Neural progenitor cell (in vitro differentiated cells): ENCODE results near the gene NRG3.

ENCODE experiments used
- EZH2 ChIP-seq: fragments of 200-600 bp; sonication (generic); IDR thresholded peaks from 2 replicates; pipeline ENCODE4 v1.6.1; 2017; ENCODE audit warnings: antibody characterized with exemption, mild to moderate bottlenecking, moderate library complexity
- TF ChIP-seq, protein P1 (sequence below): fragments of 200-600 bp; sonication (generic); IDR thresholded peaks from 2 replicates; pipeline ENCODE4 v1.5.1; 2017; ENCODE audit warnings: antibody characterized with exemption, mild to moderate bottlenecking

DNA sequence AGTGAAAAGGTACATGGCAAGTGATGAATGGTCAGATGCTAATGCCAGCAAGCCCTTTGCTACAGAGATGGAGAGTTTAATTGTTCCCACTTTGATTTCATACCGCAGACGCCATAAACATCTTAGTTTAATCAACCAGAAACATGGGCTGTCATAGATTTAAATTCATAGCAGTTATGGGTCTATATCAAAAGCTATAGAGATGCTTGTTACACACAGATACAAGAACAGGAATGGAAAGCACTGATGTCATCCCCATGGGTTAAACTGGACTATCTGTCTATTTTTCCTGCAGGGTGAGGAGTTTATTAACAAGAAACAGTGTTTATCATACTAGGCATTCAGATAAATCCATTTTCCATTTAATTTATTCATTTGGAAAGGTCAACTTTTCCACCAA is 409.2 kb downstream of the NRG3 start:
- TF ChIP-seq, protein P1, sequence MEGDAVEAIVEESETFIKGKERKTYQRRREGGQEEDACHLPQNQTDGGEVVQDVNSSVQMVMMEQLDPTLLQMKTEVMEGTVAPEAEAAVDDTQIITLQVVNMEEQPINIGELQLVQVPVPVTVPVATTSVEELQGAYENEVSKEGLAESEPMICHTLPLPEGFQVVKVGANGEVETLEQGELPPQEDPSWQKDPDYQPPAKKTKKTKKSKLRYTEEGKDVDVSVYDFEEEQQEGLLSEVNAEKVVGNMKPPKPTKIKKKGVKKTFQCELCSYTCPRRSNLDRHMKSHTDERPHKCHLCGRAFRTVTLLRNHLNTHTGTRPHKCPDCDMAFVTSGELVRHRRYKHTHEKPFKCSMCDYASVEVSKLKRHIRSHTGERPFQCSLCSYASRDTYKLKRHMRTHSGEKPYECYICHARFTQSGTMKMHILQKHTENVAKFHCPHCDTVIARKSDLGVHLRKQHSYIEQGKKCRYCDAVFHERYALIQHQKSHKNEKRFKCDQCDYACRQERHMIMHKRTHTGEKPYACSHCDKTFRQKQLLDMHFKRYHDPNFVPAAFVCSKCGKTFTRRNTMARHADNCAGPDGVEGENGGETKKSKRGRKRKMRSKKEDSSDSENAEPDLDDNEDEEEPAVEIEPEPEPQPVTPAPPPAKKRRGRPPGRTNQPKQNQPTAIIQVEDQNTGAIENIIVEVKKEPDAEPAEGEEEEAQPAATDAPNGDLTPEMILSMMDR: no peak
- no peak for TF ChIP-seq EZH2
